HepG2 (cell line): Measurements from ENCODE around the gene RGS19. TPM values are rescaled to one million over a fixed set of nuclear protein-coding genes. Genes with fewer than 3 reads are reported as not detected.

ENCODE experiments used
- CC2D1A ChIP-seq: sonication (generic); formaldehyde crosslinking; IDR thresholded peaks from 2 replicates; pipeline ENCODE4 v1.8.1; 2023; ENCODE audit warnings: mild to moderate bottlenecking, missing genetic modification reagents
- FOSL2 ChIP-seq: sonication (generic); formaldehyde crosslinking; IDR thresholded peaks from 2 replicates; pipeline ENCODE4 v1.4.0; 2020; ENCODE audit warnings: missing genetic modification reagents
- GTF2F1 ChIP-seq: fragments of 150-350 bp; IDR thresholded peaks from 2 replicates; pipeline ENCODE4 v1.6.1; 2014; ENCODE audit warnings: low read length
- IRX3 ChIP-seq: sonication (generic); formaldehyde crosslinking; IDR thresholded peaks from 2 replicates; pipeline ENCODE4 v1.8.1; 2023; ENCODE audit warnings: mild to moderate bottlenecking, low read depth, missing genetic modification reagents, borderline replicate concordance
- NR3C1 ChIP-seq: sonication (generic); formaldehyde crosslinking; IDR thresholded peaks from 2 replicates; pipeline ENCODE4 v1.4.0; 2020; ENCODE audit warnings: missing genetic modification reagents
- NRL ChIP-seq: sonication (generic); formaldehyde crosslinking; IDR thresholded peaks from 2 replicates; pipeline ENCODE4 v1.5.0; 2020; ENCODE audit warnings: missing genetic modification reagents, mild to moderate bottlenecking, moderate library complexity, borderline replicate concordance
- RAD21 ChIP-seq: fragments of 450-650 bp; formaldehyde crosslinking; IDR thresholded peaks from 2 replicates; pipeline ENCODE4 v1.5.0; 2020; ENCODE audit warnings: mild to moderate bottlenecking
- SIN3B ChIP-seq: fragments of 150-350 bp; IDR thresholded peaks from 2 replicates; pipeline ENCODE4 v1.6.1; 2014; ENCODE audit warnings: low read length
- ZC3H13 ChIP-seq: sonication (generic); formaldehyde crosslinking; IDR thresholded peaks from 2 replicates; pipeline ENCODE4 v1.8.1; 2023; ENCODE audit warnings: mild to moderate bottlenecking, missing genetic modification reagents, moderate library complexity
- ZFP90 ChIP-seq: sonication (generic); formaldehyde crosslinking; IDR thresholded peaks from 2 replicates; pipeline ENCODE4 v1.8.0; 2022; ENCODE audit warnings: missing genetic modification reagents, mild to moderate bottlenecking, inconsistent platforms, borderline replicate concordance
- ZNF331 ChIP-seq: sonication (generic); formaldehyde crosslinking; IDR thresholded peaks from 2 replicates; pipeline ENCODE4 v1.4.0; 2020; ENCODE audit warnings: missing genetic modification reagents
- ZNF335 ChIP-seq: sonication (generic); formaldehyde crosslinking; IDR thresholded peaks from 2 replicates; pipeline ENCODE4 v1.4.0; 2020; ENCODE audit warnings: missing genetic modification reagents
- ZNF546 ChIP-seq: sonication (generic); formaldehyde crosslinking; conservative IDR thresholded peaks from 2 replicates; pipeline ENCODE4 v1.8.1; 2023; ENCODE audit warnings: mild to moderate bottlenecking, missing genetic modification reagents
- polyA plus RNA-seq, 8 experiments: library from polyadenylated mRNA; depleted of rRNA in 3 of 8; stranded (reverse) in 7 of 8; unstranded in 1 of 8; fragments of >200 nt; fragmentation: Illumina TruSeq in 4 of 8; extraction: Trizol in 4 of 8; gene quantifications; 2 replicates each; pipeline versions ENCODE4 v1.2.1 to v1.2.3, GENCODE V29; 2011 to 2016; ENCODE audit warnings: low read depth in 4 of 8, missing spikeins in 1 of 8, mixed read lengths in 1 of 8; ENCODE audit not compliant: insufficient read depth in 1 of 8
- total RNA-seq, 5 experiments: library from RNA; depleted of rRNA; stranded (reverse); fragments of >200 nt; fragmentation: Illumina TruSeq; extraction: Trizol; gene quantifications; 2 replicates each; pipeline ENCODE4 v1.2.3, GENCODE V29; 2016; ENCODE audit warnings: low read depth in 1 of 5
- TF ChIP-seq, protein P1 (sequence below): sonication (generic); formaldehyde crosslinking; IDR thresholded peaks from 2 replicates; pipeline ENCODE4 v1.8.0; 2022; ENCODE audit warnings: missing genetic modification reagents, mild to moderate bottlenecking, moderate library complexity, borderline replicate concordance
- TF ChIP-seq, protein P2 (sequence below): IDR thresholded peaks from 2 replicates; pipeline ENCODE4 v1.6.1; 2016; ENCODE audit warnings: missing compliant biosample characterization, missing genetic modification reagents, borderline replicate concordance
- TF ChIP-seq, protein P3 (sequence below): sonication (generic); formaldehyde crosslinking; IDR thresholded peaks from 2 replicates; pipeline ENCODE4 v1.5.0; 2020; ENCODE audit warnings: mild to moderate bottlenecking, missing genetic modification reagents, moderate library complexity
- TF ChIP-seq, protein P4 (sequence below): fragments of 450-650 bp; IDR thresholded peaks from 2 replicates; pipeline ENCODE4 v1.6.1; 2017; ENCODE audit warnings: mild to moderate bottlenecking
- TF ChIP-seq, protein P5 (sequence below): sonication (generic); formaldehyde crosslinking; IDR thresholded peaks from 2 replicates; pipeline ENCODE4 v1.8.1; 2022; ENCODE audit warnings: mild to moderate bottlenecking, missing genetic modification reagents
- TF ChIP-seq, protein P6 (sequence below): sonication (generic); formaldehyde crosslinking; IDR thresholded peaks from 2 replicates; pipeline ENCODE4 v1.5.0; 2020; ENCODE audit warnings: missing genetic modification reagents

RGS19 gene
- total and polyA plus RNA-seq, 2 of the 13 experiments (the other 11 are each of a cell fraction or from before 2014, with no cell fraction given), result 10.7 to 11.9 TPM

DNA sequence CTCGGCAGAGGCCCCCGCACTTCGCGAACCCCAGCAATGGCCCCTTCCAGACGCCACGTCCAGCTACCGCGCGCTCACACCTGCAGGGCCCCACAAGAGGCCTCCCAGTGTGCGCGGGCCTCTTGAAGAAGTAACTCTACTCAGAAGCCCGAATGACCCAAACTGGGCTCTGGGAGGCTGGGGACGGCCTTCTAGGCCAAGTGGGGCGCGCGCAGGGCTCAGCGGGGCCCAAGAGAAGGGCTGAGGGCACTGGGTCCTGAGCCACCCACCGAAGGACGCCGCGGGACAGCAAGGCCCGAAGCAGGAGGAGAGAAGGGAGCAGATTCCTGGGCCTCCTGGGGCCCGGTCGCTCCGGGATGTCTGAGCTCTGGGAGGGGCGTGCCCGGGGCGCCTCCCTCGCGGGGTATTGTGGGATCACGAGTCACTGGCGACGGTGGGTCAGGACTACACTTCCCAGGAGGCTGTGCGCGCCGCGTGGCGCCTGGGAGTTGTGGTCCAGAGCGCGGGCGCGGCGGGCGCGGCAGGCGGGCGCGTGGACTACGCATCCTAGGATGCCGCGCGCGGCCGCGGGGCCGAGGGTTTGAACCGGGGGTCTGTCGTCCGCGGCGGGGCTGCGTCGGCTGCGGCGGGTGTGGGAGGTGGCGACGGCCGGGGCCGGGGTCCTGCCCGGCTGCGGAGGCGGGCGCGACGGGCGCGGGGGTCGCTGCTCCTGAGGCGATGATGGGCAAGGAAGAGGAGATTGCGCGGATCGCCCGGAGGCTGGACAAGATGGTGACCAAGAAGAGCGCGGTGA, 16.5 kb downstream of the RGS19 start, which contains the start of gene TCEA2 (continued):
- TF ChIP-seq, protein P1, sequence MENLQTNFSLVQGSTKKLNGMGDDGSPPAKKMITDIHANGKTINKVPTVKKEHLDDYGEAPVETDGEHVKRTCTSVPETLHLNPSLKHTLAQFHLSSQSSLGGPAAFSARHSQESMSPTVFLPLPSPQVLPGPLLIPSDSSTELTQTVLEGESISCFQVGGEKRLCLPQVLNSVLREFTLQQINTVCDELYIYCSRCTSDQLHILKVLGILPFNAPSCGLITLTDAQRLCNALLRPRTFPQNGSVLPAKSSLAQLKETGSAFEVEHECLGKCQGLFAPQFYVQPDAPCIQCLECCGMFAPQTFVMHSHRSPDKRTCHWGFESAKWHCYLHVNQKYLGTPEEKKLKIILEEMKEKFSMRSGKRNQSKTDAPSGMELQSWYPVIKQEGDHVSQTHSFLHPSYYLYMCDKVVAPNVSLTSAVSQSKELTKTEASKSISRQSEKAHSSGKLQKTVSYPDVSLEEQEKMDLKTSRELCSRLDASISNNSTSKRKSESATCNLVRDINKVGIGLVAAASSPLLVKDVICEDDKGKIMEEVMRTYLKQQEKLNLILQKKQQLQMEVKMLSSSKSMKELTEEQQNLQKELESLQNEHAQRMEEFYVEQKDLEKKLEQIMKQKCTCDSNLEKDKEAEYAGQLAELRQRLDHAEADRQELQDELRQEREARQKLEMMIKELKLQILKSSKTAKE, result peak; percentile 30; the same call in 1 of the 2 replicates
- TF ChIP-seq, protein P2, sequence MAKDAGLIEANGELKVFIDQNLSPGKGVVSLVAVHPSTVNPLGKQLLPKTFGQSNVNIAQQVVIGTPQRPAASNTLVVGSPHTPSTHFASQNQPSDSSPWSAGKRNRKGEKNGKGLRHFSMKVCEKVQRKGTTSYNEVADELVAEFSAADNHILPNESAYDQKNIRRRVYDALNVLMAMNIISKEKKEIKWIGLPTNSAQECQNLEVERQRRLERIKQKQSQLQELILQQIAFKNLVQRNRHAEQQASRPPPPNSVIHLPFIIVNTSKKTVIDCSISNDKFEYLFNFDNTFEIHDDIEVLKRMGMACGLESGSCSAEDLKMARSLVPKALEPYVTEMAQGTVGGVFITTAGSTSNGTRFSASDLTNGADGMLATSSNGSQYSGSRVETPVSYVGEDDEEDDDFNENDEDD (CRISPR knock-in tag), result peak; percentile 90
- TF ChIP-seq SIN3B, result peak; percentile 59; the same call in 1 of the 2 replicates
- TF ChIP-seq IRX3, result no peak; the same call in none of the 2 replicates
- peak; percentile 40; the same call in 1 of the 2 replicates for TF ChIP-seq RAD21
- TF ChIP-seq, protein P3, sequence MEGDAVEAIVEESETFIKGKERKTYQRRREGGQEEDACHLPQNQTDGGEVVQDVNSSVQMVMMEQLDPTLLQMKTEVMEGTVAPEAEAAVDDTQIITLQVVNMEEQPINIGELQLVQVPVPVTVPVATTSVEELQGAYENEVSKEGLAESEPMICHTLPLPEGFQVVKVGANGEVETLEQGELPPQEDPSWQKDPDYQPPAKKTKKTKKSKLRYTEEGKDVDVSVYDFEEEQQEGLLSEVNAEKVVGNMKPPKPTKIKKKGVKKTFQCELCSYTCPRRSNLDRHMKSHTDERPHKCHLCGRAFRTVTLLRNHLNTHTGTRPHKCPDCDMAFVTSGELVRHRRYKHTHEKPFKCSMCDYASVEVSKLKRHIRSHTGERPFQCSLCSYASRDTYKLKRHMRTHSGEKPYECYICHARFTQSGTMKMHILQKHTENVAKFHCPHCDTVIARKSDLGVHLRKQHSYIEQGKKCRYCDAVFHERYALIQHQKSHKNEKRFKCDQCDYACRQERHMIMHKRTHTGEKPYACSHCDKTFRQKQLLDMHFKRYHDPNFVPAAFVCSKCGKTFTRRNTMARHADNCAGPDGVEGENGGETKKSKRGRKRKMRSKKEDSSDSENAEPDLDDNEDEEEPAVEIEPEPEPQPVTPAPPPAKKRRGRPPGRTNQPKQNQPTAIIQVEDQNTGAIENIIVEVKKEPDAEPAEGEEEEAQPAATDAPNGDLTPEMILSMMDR (CRISPR knock-in tag), result peak; percentile 32; the same call in 1 of the 2 replicates
- no peak for TF ChIP-seq CC2D1A (CRISPR knock-in tag)
- peak; percentile 98 for TF ChIP-seq NRL
- TF ChIP-seq, protein P4, sequence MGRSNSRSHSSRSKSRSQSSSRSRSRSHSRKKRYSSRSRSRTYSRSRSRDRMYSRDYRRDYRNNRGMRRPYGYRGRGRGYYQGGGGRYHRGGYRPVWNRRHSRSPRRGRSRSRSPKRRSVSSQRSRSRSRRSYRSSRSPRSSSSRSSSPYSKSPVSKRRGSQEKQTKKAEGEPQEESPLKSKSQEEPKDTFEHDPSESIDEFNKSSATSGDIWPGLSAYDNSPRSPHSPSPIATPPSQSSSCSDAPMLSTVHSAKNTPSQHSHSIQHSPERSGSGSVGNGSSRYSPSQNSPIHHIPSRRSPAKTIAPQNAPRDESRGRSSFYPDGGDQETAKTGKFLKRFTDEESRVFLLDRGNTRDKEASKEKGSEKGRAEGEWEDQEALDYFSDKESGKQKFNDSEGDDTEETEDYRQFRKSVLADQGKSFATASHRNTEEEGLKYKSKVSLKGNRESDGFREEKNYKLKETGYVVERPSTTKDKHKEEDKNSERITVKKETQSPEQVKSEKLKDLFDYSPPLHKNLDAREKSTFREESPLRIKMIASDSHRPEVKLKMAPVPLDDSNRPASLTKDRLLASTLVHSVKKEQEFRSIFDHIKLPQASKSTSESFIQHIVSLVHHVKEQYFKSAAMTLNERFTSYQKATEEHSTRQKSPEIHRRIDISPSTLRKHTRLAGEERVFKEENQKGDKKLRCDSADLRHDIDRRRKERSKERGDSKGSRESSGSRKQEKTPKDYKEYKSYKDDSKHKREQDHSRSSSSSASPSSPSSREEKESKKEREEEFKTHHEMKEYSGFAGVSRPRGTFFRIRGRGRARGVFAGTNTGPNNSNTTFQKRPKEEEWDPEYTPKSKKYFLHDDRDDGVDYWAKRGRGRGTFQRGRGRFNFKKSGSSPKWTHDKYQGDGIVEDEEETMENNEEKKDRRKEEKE, result no peak
- no peak for TF ChIP-seq NR3C1
- TF ChIP-seq ZNF546, result peak; percentile 76
- peak; percentile 99 for TF ChIP-seq ZC3H13 (CRISPR knock-in tag)
- TF ChIP-seq ZNF335 (CRISPR knock-in tag), result 0 out of 2 replicates have a peak, but pooled peaks have one; percentile 57
- TF ChIP-seq ZNF331 (CRISPR knock-in tag), result peak; percentile 87
- peak; percentile 83; the same call in 1 of the 2 replicates for TF ChIP-seq ZFP90
- TF ChIP-seq FOSL2 (CRISPR knock-in tag), result peak; percentile 75
- TF ChIP-seq GTF2F1, result no peak
- TF ChIP-seq, protein P5, sequence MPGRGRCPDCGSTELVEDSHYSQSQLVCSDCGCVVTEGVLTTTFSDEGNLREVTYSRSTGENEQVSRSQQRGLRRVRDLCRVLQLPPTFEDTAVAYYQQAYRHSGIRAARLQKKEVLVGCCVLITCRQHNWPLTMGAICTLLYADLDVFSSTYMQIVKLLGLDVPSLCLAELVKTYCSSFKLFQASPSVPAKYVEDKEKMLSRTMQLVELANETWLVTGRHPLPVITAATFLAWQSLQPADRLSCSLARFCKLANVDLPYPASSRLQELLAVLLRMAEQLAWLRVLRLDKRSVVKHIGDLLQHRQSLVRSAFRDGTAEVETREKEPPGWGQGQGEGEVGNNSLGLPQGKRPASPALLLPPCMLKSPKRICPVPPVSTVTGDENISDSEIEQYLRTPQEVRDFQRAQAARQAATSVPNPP (CRISPR knock-in tag), result no peak
- TF ChIP-seq, protein P6, sequence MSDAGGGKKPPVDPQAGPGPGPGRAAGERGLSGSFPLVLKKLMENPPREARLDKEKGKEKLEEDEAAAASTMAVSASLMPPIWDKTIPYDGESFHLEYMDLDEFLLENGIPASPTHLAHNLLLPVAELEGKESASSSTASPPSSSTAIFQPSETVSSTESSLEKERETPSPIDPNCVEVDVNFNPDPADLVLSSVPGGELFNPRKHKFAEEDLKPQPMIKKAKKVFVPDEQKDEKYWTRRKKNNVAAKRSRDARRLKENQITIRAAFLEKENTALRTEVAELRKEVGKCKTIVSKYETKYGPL (CRISPR knock-in tag), result no peak; the same call in 1 of the 2 replicates
